DND-41 (cell line): ENCODE results near the gene TSPAN17.

Experiments
- EZH2 ChIP-seq: IDR thresholded peaks from 3 replicates; pipeline ENCODE4 v1.6.1; 2012; ENCODE audit warnings: borderline replicate concordance, low read depth, mild to moderate bottlenecking, moderate library complexity, low read length, inconsistent platforms; ENCODE audit not compliant: severe bottlenecking
- TF ChIP-seq, protein P1 (sequence below): IDR thresholded peaks from 2 replicates; pipeline ENCODE4 v1.5.1; 2012; ENCODE audit warnings: borderline replicate concordance, low read length, moderate library complexity, mild to moderate bottlenecking; ENCODE audit not compliant: poor library complexity, severe bottlenecking; ENCODE audit errors: extremely low read depth

DNA sequence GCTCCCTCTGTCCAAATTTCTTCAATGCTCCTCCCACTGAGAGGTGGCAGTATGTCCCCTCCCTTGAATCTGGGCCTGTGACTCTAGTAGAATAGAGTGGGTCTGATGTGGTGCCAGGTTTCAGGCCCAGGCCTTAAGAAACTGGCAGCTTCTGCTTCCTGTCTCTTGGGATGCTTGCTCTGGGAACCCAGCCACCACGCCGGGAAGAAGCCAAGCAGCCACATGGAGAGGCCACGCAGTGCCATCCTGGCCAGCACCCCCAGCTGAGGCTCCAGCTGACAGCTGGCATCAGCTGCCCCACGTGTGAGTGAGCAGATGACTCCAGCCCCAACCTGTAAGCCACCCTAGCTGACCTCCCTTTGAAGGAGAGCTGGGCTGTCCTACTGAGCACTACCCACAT is 7.3 kb upstream of the TSPAN17 start:
- TF ChIP-seq, protein P1, sequence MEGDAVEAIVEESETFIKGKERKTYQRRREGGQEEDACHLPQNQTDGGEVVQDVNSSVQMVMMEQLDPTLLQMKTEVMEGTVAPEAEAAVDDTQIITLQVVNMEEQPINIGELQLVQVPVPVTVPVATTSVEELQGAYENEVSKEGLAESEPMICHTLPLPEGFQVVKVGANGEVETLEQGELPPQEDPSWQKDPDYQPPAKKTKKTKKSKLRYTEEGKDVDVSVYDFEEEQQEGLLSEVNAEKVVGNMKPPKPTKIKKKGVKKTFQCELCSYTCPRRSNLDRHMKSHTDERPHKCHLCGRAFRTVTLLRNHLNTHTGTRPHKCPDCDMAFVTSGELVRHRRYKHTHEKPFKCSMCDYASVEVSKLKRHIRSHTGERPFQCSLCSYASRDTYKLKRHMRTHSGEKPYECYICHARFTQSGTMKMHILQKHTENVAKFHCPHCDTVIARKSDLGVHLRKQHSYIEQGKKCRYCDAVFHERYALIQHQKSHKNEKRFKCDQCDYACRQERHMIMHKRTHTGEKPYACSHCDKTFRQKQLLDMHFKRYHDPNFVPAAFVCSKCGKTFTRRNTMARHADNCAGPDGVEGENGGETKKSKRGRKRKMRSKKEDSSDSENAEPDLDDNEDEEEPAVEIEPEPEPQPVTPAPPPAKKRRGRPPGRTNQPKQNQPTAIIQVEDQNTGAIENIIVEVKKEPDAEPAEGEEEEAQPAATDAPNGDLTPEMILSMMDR = no peak
- no peak for TF ChIP-seq EZH2
